ENCODE measurements around the gene CACNA1D.

GRCh38 chr3:53749448-53749847 is 255.0 kb downstream of the CACNA1D start:
- TF ChIP-seq CTCF (conservative IDR thresholded peaks at IDR 0.05) (no peak), ZFX (IDR thresholded peaks at IDR 0.05) (no peak)

Data from C4-2B (cell line).